Measurements from ENCODE around the gene STUM.

The STUM gene

DNA sequence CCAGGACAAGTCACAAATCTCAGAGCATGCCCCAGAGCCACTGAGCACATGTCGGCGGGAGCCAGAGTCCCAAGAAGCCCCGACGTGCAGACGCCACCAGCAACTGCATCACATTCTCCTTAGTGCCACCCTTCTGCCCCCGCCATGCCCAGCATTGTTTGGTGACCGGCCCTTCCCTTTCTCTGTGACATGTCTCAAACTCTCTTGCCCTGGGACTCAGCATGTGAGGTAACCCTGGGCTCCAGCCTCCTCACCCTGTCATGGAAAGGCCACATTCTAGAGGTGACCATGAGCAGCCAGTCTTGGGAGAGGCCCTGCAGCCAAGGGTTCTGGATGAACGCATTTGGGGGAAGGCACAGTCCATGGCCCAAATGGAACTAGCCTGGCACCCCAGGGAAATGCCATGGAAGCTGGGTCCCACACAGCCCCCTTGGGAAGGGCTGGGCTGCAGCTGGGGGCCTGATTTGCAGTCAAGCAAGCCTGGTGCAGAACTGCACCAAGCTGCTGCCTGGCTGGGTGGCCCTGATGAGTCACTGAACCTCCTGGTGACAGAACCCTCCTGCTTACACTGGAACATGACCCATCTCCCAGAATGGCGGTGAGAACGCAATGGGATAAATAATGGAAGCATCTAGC lies 96.1 kb downstream of the STUM start:
- no peak for DNase-seq
- no peaks in the 10 kb centered on the region for H3K4me1 ChIP-seq
- no peak overlapping the region for H3K4me3 ChIP-seq
- peaks cover 0 to 65% (median 38%) of the 10 kb centered on the region in 3 donors for H3K36me3 ChIP-seq
- intact Hi-C loops (cut with DNase I; ENCODE audit: low total_unique reads) = no loop called here
- H3K27ac ChIP-seq = no peak overlapping the region
- no peaks in the 10 kb centered on the region for H3K9me3 ChIP-seq
- no peaks in the 10 kb centered on the region for H3K27me3 ChIP-seq
- TF ChIP-seq, protein P1, sequence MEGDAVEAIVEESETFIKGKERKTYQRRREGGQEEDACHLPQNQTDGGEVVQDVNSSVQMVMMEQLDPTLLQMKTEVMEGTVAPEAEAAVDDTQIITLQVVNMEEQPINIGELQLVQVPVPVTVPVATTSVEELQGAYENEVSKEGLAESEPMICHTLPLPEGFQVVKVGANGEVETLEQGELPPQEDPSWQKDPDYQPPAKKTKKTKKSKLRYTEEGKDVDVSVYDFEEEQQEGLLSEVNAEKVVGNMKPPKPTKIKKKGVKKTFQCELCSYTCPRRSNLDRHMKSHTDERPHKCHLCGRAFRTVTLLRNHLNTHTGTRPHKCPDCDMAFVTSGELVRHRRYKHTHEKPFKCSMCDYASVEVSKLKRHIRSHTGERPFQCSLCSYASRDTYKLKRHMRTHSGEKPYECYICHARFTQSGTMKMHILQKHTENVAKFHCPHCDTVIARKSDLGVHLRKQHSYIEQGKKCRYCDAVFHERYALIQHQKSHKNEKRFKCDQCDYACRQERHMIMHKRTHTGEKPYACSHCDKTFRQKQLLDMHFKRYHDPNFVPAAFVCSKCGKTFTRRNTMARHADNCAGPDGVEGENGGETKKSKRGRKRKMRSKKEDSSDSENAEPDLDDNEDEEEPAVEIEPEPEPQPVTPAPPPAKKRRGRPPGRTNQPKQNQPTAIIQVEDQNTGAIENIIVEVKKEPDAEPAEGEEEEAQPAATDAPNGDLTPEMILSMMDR (IDR thresholded peaks at IDR 0.05) = no peak

DNA sequence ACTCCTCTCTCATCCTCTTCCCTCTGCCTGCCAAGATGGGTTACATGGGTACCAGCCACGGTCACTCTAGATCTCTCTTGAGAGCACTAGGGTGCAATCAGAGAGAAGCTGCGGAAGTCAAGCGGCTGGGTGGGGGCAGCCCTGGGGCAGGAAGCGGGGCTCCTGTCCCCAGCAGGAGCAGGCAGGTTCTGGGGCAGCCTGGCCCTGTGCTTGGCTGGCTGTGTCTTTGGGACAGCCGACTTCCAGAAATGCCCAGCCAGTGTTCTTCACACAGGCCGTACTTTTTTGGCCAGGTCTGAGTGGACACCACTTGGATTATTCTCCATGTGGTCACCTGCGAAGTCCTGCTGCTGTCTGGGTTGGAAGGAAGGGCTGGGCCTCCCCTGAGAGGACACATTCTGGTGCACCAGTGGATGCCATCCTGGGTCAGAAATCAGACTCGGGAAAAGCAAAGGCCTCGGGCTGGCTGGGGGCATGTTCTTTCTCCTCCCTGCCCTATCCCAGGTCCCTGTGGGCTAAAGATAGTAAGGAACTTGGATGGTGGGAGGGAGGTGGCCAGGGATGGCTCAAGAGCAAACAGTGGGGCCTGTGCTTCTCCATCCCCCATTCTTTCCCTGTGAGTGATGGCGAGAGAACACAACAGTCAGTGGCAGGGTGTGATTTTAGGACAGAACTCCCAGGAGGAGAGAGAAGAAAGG lies 96.9 kb downstream of the STUM start:
- Histone ChIP-seq H3K36me3 (peaks cover 0 to 58% (median 32%) of the 10 kb centered on the region in 3 donors), H3K9me3 (no peaks in the 10 kb centered on the region), H3K4me1 (peaks cover 0 to 3% (median under 1%) of the 10 kb centered on the region in 4 donors), H3K4me3 (no peak overlapping the region), H3K27ac (no peak overlapping the region), H3K27me3 (no peaks in the 10 kb centered on the region)
- TF ChIP-seq, protein P1 (IDR thresholded peaks at IDR 0.05) = no peak
- intact Hi-C loops (cut with DNase I; ENCODE audit: low total_unique reads) = no loop called here
- no peak for DNase-seq

DNA sequence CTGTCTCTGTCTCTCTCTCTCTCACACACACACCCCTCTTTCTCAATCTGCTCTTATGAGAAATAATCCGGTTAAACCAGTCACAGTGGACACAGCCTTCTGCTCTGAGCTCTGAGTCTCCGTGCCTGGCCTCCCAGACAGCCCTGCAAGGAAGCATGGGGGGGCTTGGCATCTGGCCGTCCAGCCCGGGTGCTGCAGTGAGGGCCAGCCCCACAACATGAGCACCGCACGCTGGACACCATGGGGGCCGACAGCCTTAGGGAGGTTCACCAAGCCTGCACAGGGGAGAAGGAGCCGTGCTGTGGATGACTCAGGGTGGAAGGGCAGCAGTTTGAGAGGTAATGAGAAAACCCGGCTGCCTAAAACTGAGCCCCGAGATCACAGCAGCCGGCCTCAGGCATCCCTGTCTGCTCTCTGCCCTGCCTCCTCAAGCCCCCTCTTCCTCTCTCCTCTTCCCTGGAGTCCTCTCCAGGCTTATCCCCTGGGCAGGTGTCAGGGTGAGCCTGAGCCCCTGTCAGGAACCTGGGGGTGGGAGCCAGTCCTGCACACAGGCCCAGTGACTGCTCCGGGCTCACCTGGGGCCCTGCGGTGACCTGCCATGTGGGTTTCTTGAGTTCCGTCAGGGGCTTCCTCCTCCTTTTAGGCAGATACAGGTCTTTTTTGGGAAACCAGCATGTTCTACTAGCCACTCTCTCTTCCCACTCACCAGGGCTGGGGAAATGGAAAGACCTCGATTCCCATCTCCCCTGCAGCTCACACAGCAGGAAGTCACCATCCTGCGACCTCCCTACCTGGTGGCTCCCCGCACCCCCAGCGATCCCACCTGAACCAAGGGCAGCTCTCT lies 97.7 kb downstream of the STUM start:
- intact Hi-C loops (cut with DNase I; ENCODE audit: low total_unique reads) = no loop called here
- H3K36me3 ChIP-seq = peaks cover 0 to 53% (median 29%) of the 10 kb centered on the region in 3 donors
- no peak overlapping the region for H3K4me3 ChIP-seq
- H3K4me1 ChIP-seq = peaks cover 0 to 9% (median 4%) of the 10 kb centered on the region in 4 donors
- H3K9me3 ChIP-seq = no peaks in the 10 kb centered on the region
- no peak for DNase-seq
- no peaks in the 10 kb centered on the region for H3K27me3 ChIP-seq
- TF ChIP-seq, protein P1 (IDR thresholded peaks at IDR 0.05) = no peak
- H3K27ac ChIP-seq = no peak overlapping the region

DNA sequence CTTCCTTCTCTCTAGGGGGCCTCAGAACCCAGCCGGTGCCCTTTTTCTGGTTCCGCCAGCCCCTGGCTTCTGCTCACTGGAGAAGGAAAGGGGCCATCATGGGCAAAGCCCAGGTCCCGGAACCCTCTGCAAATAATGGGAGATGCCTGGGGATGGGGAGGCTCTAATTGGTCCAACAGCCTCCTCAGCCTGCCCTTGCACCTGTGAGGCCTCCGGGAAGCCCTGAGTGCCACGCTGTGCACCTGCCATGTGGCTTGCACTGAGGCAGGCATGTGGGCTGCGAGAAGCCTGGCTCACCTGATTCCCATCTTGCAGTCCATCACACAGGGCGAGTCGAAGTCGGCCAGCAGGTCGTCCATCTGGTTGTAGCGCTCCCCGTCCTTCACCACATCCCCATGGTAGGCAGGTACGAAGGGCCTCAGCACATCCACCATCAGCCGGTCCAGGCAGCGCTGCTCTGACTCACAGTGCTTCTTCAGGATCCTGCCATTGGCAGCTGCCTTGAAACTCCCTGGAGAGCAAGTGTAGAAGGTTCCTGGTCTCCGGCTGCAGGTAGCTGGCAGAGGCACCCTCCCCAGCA lies 98.4 kb downstream of the STUM start:
- TF ChIP-seq, protein P1 (IDR thresholded peaks at IDR 0.05) = no peak
- Histone ChIP-seq H3K36me3 (peaks cover 0 to 47% (median 22%) of the 10 kb centered on the region in 3 donors), H3K27ac (no peak overlapping the region), H3K9me3 (no peaks in the 10 kb centered on the region), H3K4me3 (no peak overlapping the region), H3K4me1 (peaks cover 0 to 9% (median 4%) of the 10 kb centered on the region in 4 donors), H3K27me3 (no peaks in the 10 kb centered on the region)
- no peak for DNase-seq
- intact Hi-C loops (cut with DNase I; ENCODE audit: low total_unique reads) = no loop called here

DNA sequence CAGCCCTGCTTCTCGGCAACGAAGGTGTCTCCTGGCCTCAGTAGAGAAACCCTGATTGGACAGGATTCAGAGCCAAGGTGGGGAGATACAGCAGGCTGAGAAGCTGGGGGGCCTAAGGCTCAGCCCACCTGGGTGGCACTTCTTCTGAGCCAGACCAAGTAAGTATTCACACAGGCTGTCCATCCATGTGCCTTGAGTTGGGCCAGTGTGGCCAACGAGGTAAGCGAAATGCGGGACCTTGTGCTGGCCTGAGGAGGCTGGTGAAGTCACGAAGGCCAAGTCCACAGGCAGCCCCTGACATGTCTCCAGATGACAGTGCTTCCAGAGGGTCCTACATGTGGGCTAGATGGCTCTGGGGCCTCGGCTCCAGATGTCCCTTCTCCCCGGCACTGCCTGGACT lies 99.2 kb downstream of the STUM start:
- Histone ChIP-seq H3K27ac (no peak overlapping the region), H3K27me3 (no peaks in the 10 kb centered on the region), H3K4me3 (no peak overlapping the region), H3K4me1 (peaks cover 0 to 9% (median 4%) of the 10 kb centered on the region in 4 donors), H3K36me3 (peaks cover 0 to 41% (median 22%) of the 10 kb centered on the region in 3 donors), H3K9me3 (no peaks in the 10 kb centered on the region)
- intact Hi-C loops (cut with DNase I; ENCODE audit: low total_unique reads) = no loop called here
- TF ChIP-seq, protein P1 (IDR thresholded peaks at IDR 0.05) = no peak
- no peak for DNase-seq

All from tibial artery (tissue), 4 donors.